ENCODE data around the gene DLG1. TPM values are rescaled to one million over a fixed set of nuclear protein-coding genes. Genes with fewer than 3 reads are reported as not detected.

The DLG1 gene
- total and polyA plus RNA-seq, 9 of the 15 experiments (the other 6 are each of a cell fraction or from before 2014, with no cell fraction given), result 9.4 to 63.5 (median 43.6) TPM

GRCh38 chr3:197260491-197261163 is 37.8 kb downstream of the DLG1 start:
- H3K9me1 ChIP-seq (ENCODE audit: control insufficient read depth, insufficient read depth, low read length), result no peaks in the 10 kb centered on the region
- no peaks in the 10 kb centered on the region for H3K27me3 ChIP-seq (ENCODE audit: control insufficient read depth in 2 of 2, insufficient read depth in 2 of 2, low read length in 2 of 2)
- ChIA-PET CTCF (ENCODE audit: low intra/inter-chr PET ratio) (no interaction called here), POLR2A (interaction anchor here (1.0 kb wide), 1 partner anchor 14 kb away, joined by 5 read pairs; no protein-coding TSS in a partner anchor)
- no peak overlapping the region for H3K9ac ChIP-seq (ENCODE audit: insufficient read depth in 1 of 2, low read depth in 2 of 2, low read length in 2 of 2)
- H2AFZ ChIP-seq (ENCODE audit: low read depth, low read length), result no peak overlapping the region
- H3K27ac ChIP-seq (ENCODE audit: extremely low read depth, low read depth, low read length), result no peak overlapping the region
- intact Hi-C loops (cut with micrococcal nuclease) (no loop called here), in situ Hi-C loops (cut with MboI) (loop anchor here (25.0 kb wide), 1 partner anchor 252 kb away; no protein-coding TSS in a partner anchor)
- H4K20me1 ChIP-seq (replicated peaks; ENCODE audit: control insufficient read depth, insufficient read depth, low read length), result 0 out of 2 replicates have a peak, but pooled peaks cover 3% of the 10 kb centered on the region
- no peaks in the 10 kb centered on the region for H3K9me3 ChIP-seq (replicated peaks; ENCODE audit: control insufficient read depth, insufficient read depth, low read depth, low read length)
- no TSS peak for BruUV-seq (replicated peaks)
- no peak overlapping the region for H3K4me3 ChIP-seq
- H3K79me2 ChIP-seq (ENCODE audit: control insufficient read depth, insufficient read depth, low read length), result peaks cover 74% of the 10 kb centered on the region
- peaks cover 11% of the 10 kb centered on the region; the same call in 2 of the 3 replicates for H3K36me3 ChIP-seq (ENCODE audit: control insufficient read depth, insufficient read depth, low read length)
- no peak for DNase-seq (ENCODE audit: extremely low read depth in 1 of 4, low spot score in 3 of 4)
- 54% methylated on average over 4 of the region's 4 CpGs for WGBS (ENCODE audit: insufficient coverage, low coverage, missing lambda C conversion rate)
- TF ChIP-seq PKNOX1 (IDR thresholded peaks at IDR 0.05), result no peak
- no peak for TF ChIP-seq ZFPM2 (CRISPR knock-in tag; IDR thresholded peaks at IDR 0.05)
- TF ChIP-seq SMAD4 (CRISPR knock-in tag; conservative IDR thresholded peaks at IDR 0.05), result no peak
- no peak for TF ChIP-seq ATF1 (CRISPR knock-in tag; IDR thresholded peaks at IDR 0.05)
- TF ChIP-seq ATF1 (tag; IDR thresholded peaks at IDR 0.05), result no peak
- peak; percentile 37; the same call in 1 of the 2 replicates for TF ChIP-seq ATF7 (IDR thresholded peaks at IDR 0.05)
- TF ChIP-seq PRDM10 (IDR thresholded peaks at IDR 0.05; ENCODE audit: partially characterized antibody), result peak; percentile 95
- H3K4me2 ChIP-seq (ENCODE audit: insufficient read depth, low read length), result no peak overlapping the region
- no peaks in the 10 kb centered on the region for H3K4me1 ChIP-seq (replicated peaks in 1 of 2; ENCODE audit: control insufficient read depth in 2 of 2, insufficient read depth in 2 of 2, low read length in 2 of 2)
- FAIRE-seq, result no peak
- ATAC-seq, result no peak
